H9 (cell line): Measurements from ENCODE around the gene TRIM2. TPM values are rescaled to one million over a fixed set of nuclear protein-coding genes. Genes with fewer than 3 reads are reported as not detected.

Source experiments
- DNase-seq: peaks from one replicate; pipeline ENCODE4 v3.0.0-alpha.2; 2017
- H2AFZ ChIP-seq: one replicate; pipeline ENCODE4 v1.6.1; 2013; ENCODE audit warnings: mild to moderate bottlenecking, low read length, control low read depth, moderate library complexity
- H2AK5ac ChIP-seq: 2 replicates; pipeline ENCODE4 v1.6.1; 2013; ENCODE audit warnings: low read length, control low read depth, mixed read lengths; ENCODE audit not compliant: insufficient read length
- H2BK120ac ChIP-seq: one replicate; pipeline ENCODE4 v1.6.1; 2013; ENCODE audit warnings: low read depth, mild to moderate bottlenecking, low read length, control low read depth, inconsistent platforms; ENCODE audit not compliant: poor library complexity, severe bottlenecking
- H2BK12ac ChIP-seq: 2 replicates; pipeline ENCODE4 v1.6.1; 2013; ENCODE audit warnings: low read length, control low read depth, mixed read lengths, low read depth; ENCODE audit not compliant: insufficient read length
- H2BK15ac ChIP-seq: 2 replicates; pipeline ENCODE4 v1.6.1; 2013; ENCODE audit warnings: low read depth, low read length, control low read depth
- H2BK20ac ChIP-seq: one replicate; pipeline ENCODE4 v1.6.1; 2013; ENCODE audit warnings: low read depth, mild to moderate bottlenecking, low read length, control low read depth, inconsistent platforms; ENCODE audit not compliant: poor library complexity, severe bottlenecking
- H2BK5ac ChIP-seq: 2 replicates; pipeline ENCODE4 v1.6.1; 2013; ENCODE audit warnings: low read length, control low read depth, mixed read lengths; ENCODE audit not compliant: insufficient read length
- H3K14ac ChIP-seq: 2 replicates; pipeline ENCODE4 v1.6.1; 2013; ENCODE audit warnings: low read length, control low read depth; ENCODE audit not compliant: insufficient read depth
- H3K18ac ChIP-seq: 2 replicates; pipeline ENCODE4 v1.6.1; 2013; ENCODE audit warnings: low read depth, mild to moderate bottlenecking, mixed read lengths, low read length, control low read depth; ENCODE audit not compliant: insufficient read length
- H3K23ac ChIP-seq: 2 replicates; pipeline ENCODE4 v1.6.1; 2013; ENCODE audit warnings: low read length, control low read depth, mixed read lengths, low read depth; ENCODE audit not compliant: insufficient read length
- H3K23me2 ChIP-seq: 2 replicates; pipeline ENCODE4 v1.6.1; 2013; ENCODE audit warnings: low read depth, mild to moderate bottlenecking, mixed read lengths, low read length, control low read depth; ENCODE audit not compliant: insufficient read length, poor library complexity, severe bottlenecking
- H3K27ac ChIP-seq: 2 replicates; pipeline ENCODE4 v1.5.1; 2013; ENCODE audit warnings: low read length, control low read depth, mixed read lengths, low read depth; ENCODE audit not compliant: insufficient read length
- H3K27me3 ChIP-seq: 2 replicates; pipeline ENCODE4 v1.6.1; 2013; ENCODE audit warnings: low read length, control low read depth, inconsistent platforms; ENCODE audit not compliant: insufficient read depth
- H3K4ac ChIP-seq: 2 replicates; pipeline ENCODE4 v1.6.1; 2013; ENCODE audit warnings: low read depth, mild to moderate bottlenecking, control low read depth, inconsistent platforms, low read length, moderate library complexity
- H3K4me1 ChIP-seq: 2 replicates; pipeline ENCODE4 v1.6.1; 2013; ENCODE audit warnings: low read length, control low read depth, inconsistent platforms; ENCODE audit not compliant: insufficient read depth
- H3K4me2 ChIP-seq: 2 replicates; pipeline ENCODE4 v1.6.1; 2013; ENCODE audit warnings: low read length, control low read depth, mixed read lengths; ENCODE audit not compliant: insufficient read length, insufficient read depth
- H3K56ac ChIP-seq: 2 replicates; pipeline ENCODE4 v1.6.1; 2013; ENCODE audit warnings: low read depth, mild to moderate bottlenecking, mixed read lengths, low read length, control low read depth; ENCODE audit not compliant: insufficient read length
- H3K79me1 ChIP-seq: 2 replicates; pipeline ENCODE4 v1.6.1; 2013; ENCODE audit warnings: low read depth, mild to moderate bottlenecking, moderate library complexity, low read length, control low read depth, inconsistent platforms; ENCODE audit not compliant: insufficient read depth, poor library complexity, severe bottlenecking
- H3K79me2 ChIP-seq: 2 replicates; pipeline ENCODE4 v1.6.1; 2013; ENCODE audit warnings: low read length, control low read depth, inconsistent platforms; ENCODE audit not compliant: insufficient read depth
- H3K9ac ChIP-seq: 2 replicates; pipeline ENCODE4 v1.6.1; 2013; ENCODE audit warnings: low read length, control low read depth, mixed read lengths; ENCODE audit not compliant: insufficient read length; ENCODE audit errors: extremely low read depth
- H3K9me3 ChIP-seq: one replicate; pipeline ENCODE4 v1.6.1; 2013; ENCODE audit warnings: low read depth, low read length, inconsistent platforms; ENCODE audit not compliant: control insufficient read depth
- H3T11ph ChIP-seq: one replicate; pipeline ENCODE4 v1.6.1; 2013; ENCODE audit warnings: mild to moderate bottlenecking, low read length, control low read depth, inconsistent platforms
- H4K20me1 ChIP-seq: one replicate; pipeline ENCODE4 v1.6.1; 2013; ENCODE audit not compliant: control insufficient read depth, insufficient read length, insufficient read depth
- H4K5ac ChIP-seq: 2 replicates; pipeline ENCODE4 v1.6.1; 2013; ENCODE audit warnings: low read depth, mild to moderate bottlenecking, mixed read lengths, low read length, control low read depth; ENCODE audit not compliant: insufficient read length
- H4K8ac ChIP-seq: replicated peaks from 2 replicates; pipeline ENCODE4 v1.6.1; 2013; ENCODE audit warnings: low read length, control low read depth, mixed read lengths, low read depth; ENCODE audit not compliant: insufficient read length
- H4K91ac ChIP-seq: 2 replicates; pipeline ENCODE4 v1.6.1; 2013; ENCODE audit warnings: low read depth, mild to moderate bottlenecking, moderate library complexity, mixed read lengths, low read length, control low read depth; ENCODE audit not compliant: insufficient read length
- H3K27ac Mint-ChIP-seq, 3 experiments: 2 replicates in 2 of 3; 3 replicates in 1 of 3; pipeline ENCODE4 v1.8.0; 2020 to 2021; ENCODE audit warnings: mixed read lengths in 3 of 3, mild to moderate bottlenecking in 1 of 3, moderate library complexity in 1 of 3
- H3K27me3 Mint-ChIP-seq: 2 replicates; pipeline ENCODE4 v1.8.0; 2021; ENCODE audit warnings: low read depth, mild to moderate bottlenecking, moderate library complexity, mixed read lengths
- H3K36me3 Mint-ChIP-seq, 3 experiments: 2 replicates in 2 of 3; 3 replicates in 1 of 3; pipeline ENCODE4 v1.8.0; 2020 to 2021; ENCODE audit warnings: low read depth in 3 of 3, mixed read lengths in 3 of 3; ENCODE audit not compliant: insufficient read depth in 1 of 3
- H3K4me1 Mint-ChIP-seq, 2 experiments: 2 replicates each; pipeline ENCODE4 v1.8.0; 2020; ENCODE audit warnings: mixed read lengths in 2 of 2
- H3K4me3 Mint-ChIP-seq, 2 experiments: 2 replicates in 1 of 2; 3 replicates in 1 of 2; pipeline ENCODE4 v1.8.0; 2020 to 2021; ENCODE audit warnings: mild to moderate bottlenecking in 2 of 2, mixed read lengths in 2 of 2, moderate library complexity in 1 of 2
- H3K9me3 Mint-ChIP-seq, 2 experiments: 2 replicates in 1 of 2; 3 replicates in 1 of 2; pipeline ENCODE4 v1.8.0; 2020; ENCODE audit warnings: mild to moderate bottlenecking in 2 of 2, mixed read lengths in 2 of 2, moderate library complexity in 1 of 2
- WGBS: extraction: QIAGEN DNeasy Blood & Tissue Kit; methylation state at CpG from one replicate; pipeline ENCODE4 v1.1.7; 2013; ENCODE audit warnings: missing lambda C conversion rate, low lambda C conversion rate, mixed read lengths; ENCODE audit not compliant: insufficient read length; ENCODE audit errors: extremely low coverage; 5-methylcytosine and 5-hydroxymethylcytosine counted together
- total RNA-seq: library from RNA; stranded (reverse); gene quantifications from 2 replicates; pipeline ENCODE4 v1.2.1, GENCODE V29; 2021
- TF ChIP-seq, protein P1 (sequence below): fragments of 200-600 bp; sonication (generic); conservative IDR thresholded peaks from 3 replicates; pipeline ENCODE4 v1.8.0; 2021; ENCODE audit warnings: antibody characterized with exemption, mild to moderate bottlenecking

TRIM2 gene
- total RNA-seq, 1 experiment from 2014 or later, result 28.9 TPM

DNA sequence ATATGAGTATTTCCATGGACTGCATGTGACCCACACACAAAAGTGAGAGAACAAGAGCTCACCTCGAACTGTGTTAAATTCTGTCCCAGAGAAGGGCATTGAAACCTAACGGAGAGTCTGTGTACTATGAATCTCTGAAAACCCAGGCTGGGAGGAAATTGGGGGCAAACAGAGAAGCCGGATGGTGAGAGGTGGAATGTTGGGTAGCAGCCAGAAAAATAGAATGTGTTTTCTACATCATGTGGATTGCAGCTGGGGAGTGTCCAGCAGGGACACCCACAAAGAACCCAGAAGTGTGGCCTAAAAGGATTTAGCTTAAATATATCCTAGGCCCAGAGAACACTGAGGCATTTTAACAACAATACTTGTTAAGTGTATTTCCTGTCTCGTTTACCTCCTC is 178.9 kb downstream of the TRIM2 start:
- Histone ChIP-seq H3K4me2 (no peak overlapping the region), H3K79me1 (no peaks in the 10 kb centered on the region), H2BK20ac (no peak overlapping the region), H4K5ac (no peak overlapping the region), H2BK120ac (no peak overlapping the region), H4K91ac (no peak overlapping the region), H3K18ac (no peak overlapping the region), H3K27ac (no peak overlapping the region), H4K8ac (no peak overlapping the region), H3K4ac (no peak overlapping the region), H3K27me3 (no peaks in the 10 kb centered on the region), H3K56ac (no peak overlapping the region), H3K4me1 (no peaks in the 10 kb centered on the region), H2BK15ac (no peak overlapping the region), H2AK5ac (no peak overlapping the region), H2BK5ac (no peak overlapping the region), H2AFZ (no peak overlapping the region), H4K20me1 (no peaks in the 10 kb centered on the region), H3K9ac (no peak overlapping the region), H3K23ac (no peak overlapping the region), H2BK12ac (no peak overlapping the region), H3K14ac (no peak overlapping the region), H3K23me2 (no peaks in the 10 kb centered on the region), H3T11ph (no peak overlapping the region), H3K79me2 (no peaks in the 10 kb centered on the region), H3K9me3 (no peaks in the 10 kb centered on the region)
- Mint-ChIP-seq H3K9me3 (no peaks in the 10 kb centered on the region), H3K27me3 (no peaks in the 10 kb centered on the region), H3K36me3 (peaks cover 4 to 8% (median 7%) of the 10 kb centered on the region in 3 experiments), H3K27ac (peak overlapping the region; percentile 11 to 82 (median 32); a peak in 6 of 7 replicates), H3K4me1 (peaks cover 0 to 5% of the 10 kb centered on the region in 2 experiments; a peak in 3 of 4 replicates), H3K4me3 (no peak overlapping the region)
- WGBS, result no CpG with 5 or more reads among the region's 4 CpGs
- DNase-seq, result no peak
- TF ChIP-seq, protein P1, sequence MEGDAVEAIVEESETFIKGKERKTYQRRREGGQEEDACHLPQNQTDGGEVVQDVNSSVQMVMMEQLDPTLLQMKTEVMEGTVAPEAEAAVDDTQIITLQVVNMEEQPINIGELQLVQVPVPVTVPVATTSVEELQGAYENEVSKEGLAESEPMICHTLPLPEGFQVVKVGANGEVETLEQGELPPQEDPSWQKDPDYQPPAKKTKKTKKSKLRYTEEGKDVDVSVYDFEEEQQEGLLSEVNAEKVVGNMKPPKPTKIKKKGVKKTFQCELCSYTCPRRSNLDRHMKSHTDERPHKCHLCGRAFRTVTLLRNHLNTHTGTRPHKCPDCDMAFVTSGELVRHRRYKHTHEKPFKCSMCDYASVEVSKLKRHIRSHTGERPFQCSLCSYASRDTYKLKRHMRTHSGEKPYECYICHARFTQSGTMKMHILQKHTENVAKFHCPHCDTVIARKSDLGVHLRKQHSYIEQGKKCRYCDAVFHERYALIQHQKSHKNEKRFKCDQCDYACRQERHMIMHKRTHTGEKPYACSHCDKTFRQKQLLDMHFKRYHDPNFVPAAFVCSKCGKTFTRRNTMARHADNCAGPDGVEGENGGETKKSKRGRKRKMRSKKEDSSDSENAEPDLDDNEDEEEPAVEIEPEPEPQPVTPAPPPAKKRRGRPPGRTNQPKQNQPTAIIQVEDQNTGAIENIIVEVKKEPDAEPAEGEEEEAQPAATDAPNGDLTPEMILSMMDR, result no peak
